HG03457 (cell line): Measurements from ENCODE around the gene LMO1.

Experiments used
- ATAC-seq: cut with Tn5 transposase; IDR thresholded peaks from one replicate; pipeline ENCODE4 v1.9.1; 2021; ENCODE audit warnings: moderate number of reproducible peaks; ENCODE audit not compliant: unreplicated experiment

Gene LMO1

DNA sequence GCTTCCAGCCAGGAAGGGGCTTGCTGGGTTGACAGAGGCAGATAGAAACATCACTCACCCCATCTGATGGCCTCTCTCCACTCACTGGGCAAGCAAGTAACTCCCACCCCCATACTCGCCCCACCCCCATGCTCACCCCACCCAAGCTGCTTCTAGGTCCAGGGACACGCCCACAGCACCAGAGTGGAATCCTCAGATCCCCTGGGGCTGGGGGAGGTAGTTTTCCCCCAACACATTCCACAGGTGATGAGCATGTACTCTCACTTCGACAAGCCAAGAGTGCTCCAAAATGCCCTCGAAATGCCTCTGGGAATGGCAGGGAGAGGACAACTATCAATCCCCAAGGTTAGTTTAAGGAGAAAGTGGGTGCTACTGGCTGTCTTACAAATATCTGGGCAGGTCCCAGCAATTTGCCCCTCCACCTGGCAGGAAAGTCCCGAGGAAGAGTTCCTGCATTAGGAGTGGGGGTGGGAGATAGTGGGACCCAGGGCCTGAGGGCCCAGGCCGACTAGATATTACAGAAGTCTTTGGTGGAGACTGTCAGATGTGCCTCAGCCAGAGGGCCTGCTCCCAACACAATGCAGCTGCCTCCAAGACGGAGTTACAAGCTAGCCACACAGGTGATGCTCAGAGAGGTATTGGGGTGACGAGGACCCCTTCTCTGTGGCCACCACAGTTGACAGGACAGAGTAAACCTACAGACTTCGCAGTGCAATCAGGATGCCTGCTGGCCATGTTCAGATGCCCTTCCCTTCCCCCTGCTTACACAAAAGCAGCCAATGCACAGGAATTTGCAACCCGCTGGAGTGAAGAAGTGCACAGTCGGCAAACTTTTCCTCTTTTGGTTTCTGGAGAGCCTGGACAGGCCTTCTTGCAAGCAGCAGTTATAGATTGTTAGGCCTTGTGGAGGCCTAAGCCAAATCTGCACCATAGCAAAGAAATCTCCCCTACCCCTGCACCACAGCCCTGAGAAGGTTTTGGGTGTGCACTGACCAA is 2.9 kb upstream of the LMO1 start:
- no peak for ATAC-seq

DNA sequence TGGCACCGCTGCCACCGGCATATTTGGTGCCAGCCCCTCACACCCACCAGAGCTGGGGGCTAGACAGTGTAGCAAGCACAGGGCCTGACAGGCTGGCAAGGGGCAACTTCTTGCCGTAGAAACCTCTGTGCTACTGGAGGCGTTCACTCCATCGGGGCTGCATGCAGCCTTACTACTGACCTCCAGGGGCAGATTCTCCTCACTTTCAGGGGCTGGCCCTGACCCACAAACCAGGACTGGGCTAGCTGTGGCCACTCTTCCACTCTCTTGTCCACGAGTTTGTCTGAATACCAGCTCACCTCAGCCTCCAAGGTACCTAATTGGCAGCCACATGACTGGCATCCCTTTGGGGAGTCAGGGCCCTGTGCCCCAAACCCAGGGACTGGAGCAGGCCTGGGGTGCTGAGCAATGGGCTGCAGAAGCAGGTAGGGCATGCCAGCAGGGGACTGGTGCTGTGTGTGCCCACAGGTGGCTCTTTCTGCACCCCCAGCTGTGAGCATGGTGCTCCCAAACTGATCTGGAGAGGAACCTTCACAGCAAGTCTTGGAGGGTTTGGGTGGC is 2.1 kb upstream of the LMO1 start:
- ATAC-seq: no peak

DNA sequence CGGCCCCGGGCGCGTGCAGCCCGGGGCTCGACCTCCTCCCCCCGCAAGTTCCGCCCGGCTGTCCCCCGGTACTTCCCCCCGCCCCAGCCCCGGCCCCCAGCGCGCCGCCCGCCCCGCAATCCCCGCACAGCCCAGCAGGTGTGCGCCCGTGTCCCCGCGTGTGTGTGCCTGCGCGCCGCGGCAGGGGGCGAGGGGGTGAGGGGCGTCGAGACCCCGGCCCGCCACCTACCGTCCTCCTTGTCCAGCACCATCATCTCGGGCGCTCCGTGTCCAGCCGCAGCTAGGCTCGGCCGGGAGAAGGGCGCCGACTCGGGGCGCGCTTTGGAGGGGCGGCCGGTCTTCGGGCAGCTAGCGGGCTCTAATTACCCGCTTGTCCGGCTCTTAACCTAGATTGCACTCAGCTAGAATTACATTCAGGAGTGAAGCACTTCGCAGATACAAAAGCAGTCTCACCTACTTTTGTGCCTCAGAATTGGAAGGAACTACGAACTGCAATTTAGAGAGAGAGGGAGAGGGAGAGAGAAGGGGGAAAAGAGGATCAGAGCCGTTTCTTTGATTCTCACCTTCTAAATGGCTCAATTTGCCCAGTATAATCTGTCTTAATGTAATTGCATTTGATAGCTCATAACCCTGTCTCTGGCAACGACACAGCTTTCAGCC is 439 bp downstream of the LMO1 start:
- no peak for ATAC-seq

DNA sequence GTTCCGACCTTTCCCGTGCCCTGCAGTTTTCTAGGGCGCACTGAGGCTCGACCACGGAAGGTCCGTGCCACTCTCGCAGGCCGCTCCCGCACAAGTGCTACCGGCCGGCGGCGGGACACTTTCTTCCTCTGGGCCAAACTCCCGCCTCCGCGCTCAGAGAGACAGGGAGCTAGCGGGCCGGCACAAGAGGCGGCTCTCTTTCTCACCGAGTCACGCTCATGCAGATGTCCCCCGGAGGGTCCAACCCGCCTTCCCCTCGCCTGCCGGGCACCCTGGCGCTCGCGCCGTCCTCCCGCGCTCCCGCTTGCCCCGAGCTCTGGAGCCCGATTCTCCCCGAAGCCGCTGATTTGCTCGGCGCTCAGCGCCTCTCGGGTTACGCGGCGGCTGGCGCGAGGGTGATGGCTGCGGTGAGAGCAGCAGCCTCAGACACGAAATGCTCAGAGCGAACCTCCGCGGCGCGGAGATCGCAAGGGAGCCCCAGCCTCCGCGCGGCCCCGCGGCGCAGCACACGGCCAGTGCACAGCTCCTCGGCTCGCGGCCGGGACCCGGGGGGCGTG is 1.0 kb downstream of the LMO1 start:
- no peak for ATAC-seq

DNA sequence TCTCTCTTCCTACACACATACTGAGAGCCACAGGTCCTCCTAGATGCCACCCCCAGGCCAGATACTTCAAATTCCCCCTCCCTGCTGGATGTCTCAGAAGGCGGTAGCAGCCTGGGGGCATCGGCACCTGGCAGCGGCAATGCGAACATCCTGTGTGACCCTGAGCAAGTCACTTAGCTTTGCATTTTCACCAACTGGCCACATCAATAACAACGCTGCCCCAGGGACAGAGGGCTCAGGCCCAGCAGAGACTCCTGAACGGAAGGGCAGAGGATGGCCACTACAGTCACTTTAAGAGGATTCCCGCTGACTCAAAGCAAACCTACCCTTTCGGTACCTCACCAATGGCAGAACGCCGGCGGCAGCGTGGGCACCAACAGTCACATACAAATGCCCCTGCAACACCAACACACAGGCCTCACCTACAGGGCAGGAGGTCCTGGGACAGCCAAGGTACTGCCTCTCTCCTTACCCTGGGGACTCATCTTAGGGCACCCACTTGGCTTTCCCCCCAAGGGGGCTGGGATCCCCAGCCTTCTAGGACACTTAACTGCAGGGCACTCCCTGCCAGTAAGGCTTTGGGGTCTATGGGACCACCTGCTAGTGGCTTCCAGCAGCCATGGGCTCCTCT is 1.6 kb downstream of the LMO1 start:
- ATAC-seq: no peak

DNA sequence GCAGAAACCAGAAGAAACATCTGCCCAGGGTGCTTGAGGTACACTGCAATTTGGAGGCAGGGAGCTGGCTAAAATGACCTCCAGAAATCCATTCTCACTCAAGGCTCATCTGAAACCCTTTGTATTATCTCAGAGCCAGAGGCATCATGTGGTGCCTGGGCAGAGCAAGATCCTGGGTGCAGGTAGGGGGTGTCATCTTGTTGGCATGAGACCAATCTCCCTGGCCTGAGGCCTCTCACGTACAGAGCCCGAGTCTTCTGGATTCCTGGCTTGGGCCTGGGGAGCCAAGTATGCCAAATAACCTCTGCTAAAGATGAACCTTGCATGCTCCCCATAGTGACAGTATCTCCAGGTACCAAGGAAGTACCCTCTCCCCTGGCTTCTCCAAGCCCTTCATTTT is 2.4 kb downstream of the LMO1 start:
- ATAC-seq: no peak

DNA sequence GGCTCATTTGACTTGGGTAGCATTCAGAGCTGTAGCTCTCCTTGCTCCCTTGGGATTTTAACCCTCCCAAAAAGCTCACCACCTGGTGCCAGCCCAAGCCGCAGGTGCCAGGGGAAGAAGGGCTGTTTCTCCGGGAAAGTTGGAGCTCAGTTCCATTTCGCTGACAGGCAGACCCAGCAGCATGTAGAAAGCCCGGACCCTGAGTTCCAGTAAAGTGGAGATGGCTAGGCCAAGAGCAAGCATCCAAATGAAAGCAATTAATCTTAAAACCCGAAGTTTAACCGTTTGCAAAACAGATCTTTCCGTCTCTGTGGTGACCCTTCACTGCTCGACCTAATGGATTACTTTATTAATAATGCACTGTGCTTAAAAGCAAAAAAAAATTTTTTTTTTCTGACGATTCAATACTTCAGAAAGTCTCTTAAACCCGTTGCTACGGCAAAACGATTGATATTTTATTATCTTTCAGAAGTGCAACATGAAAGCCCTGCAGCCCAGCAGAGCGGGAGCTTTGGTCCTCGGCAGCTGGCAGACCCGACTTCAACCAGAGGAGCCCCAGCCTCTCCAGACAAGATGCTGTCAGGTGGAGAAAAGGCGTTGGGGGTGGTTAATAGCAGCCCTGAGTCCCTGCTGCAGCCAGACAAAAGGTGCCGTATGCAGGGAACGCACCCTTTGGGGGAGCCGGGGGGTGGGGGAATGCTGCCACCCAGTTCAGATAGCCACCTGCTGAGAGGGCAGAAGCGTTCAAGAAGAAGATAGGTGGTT is 3.3 kb downstream of the LMO1 start:
- ATAC-seq: no peak

DNA sequence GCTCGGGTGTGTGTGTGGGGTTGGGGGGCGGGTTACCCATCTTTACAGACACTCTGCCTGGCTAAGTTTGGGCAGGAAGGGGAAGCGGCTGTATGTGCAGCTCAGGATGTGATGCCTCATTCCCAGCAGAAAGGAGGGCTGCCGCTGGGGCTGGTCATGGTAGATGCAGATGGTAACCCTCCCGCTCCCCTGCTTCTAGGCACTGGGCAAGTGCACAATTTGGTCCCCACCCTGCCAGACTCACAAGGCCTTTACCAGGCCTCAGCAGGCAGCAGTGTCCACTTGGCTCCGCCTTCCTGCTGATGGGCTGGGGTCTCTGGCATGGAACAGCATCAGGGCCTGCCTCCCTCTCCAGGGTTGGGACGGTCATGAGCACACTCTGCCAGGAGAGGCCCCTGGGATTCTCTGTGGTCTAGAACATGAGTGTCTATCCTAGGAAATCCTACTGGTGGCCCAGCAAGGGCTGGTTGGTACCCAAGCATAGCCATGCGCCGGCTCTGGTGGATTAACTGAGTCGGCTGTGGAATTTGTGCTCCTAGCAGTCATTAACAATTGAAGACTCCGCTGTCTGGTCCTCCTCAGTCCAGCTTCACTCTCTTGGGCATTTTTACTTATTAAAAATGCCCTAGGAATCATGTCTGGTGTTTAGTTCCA is 4.2 kb downstream of the LMO1 start:
- ATAC-seq: no peak

DNA sequence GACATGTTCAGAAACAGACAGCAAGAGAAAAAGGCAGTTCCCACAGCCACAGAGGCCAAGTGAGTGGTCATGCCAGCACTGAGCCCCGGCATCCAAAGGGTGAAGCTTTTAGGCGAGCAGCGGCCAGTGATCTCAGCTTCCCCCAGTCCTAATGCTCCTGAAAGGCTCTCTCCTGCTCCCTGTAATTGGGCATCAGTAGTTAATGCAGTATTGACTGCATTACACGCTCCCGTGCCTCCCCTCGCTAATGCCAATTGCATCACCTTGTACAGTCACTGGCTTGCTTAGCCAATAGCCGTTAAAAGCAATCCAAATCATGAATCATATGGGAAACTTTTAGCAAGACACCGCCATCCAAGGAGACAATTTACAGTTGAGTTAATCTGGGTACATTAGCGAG is 4.9 kb downstream of the LMO1 start:
- ATAC-seq: no peak

DNA sequence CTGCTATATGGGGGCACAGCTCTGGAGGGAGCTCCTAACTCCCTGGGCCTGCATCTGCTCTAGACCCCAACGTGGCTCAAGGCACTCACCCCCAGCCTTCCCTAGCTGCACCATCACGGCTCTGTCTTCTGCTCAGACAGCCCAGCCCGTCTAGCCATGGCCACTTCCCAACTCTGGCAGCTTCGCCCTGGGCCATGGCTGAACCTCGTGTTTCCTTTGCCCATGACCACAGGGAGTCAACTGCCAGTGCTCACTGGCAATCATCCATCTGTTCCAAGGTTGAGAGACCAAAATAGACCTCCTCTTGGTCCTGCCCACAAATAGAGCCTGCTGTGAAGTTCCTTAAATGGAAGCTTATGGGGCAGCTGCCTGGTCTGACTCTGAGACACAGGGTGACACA is 5.4 kb downstream of the LMO1 start:
- no peak for ATAC-seq

DNA sequence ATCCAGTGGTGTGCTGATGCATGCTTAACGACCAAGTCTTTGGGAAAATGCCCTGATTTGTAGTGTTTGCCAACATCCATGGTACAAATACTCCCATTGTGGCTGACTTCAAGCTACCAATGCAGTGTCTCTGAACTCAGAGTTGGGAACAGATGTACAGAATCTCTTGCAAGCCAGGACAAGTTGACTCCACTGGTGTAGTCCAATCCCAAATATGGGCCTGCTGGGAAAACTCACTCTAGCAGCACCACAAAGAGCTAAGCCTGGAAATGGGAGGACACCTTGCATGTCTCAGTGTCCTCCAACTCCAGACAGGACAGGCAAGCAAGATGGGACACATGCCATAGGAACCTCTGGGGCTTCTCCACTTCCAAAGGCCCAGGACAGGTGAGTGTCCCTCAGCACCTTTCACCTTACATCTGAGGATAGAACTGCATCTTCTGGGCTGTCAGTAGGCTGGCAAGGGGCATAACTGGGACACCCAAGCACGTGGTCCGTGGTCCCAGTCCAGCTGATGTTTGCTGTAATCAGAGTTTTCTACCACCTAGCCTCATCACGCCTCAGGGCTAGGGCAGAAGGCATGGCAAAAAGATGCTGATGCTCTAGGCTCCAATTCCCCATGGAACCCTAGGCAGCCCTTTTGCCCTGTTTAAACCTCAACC is 6.5 kb downstream of the LMO1 start:
- ATAC-seq: no peak

DNA sequence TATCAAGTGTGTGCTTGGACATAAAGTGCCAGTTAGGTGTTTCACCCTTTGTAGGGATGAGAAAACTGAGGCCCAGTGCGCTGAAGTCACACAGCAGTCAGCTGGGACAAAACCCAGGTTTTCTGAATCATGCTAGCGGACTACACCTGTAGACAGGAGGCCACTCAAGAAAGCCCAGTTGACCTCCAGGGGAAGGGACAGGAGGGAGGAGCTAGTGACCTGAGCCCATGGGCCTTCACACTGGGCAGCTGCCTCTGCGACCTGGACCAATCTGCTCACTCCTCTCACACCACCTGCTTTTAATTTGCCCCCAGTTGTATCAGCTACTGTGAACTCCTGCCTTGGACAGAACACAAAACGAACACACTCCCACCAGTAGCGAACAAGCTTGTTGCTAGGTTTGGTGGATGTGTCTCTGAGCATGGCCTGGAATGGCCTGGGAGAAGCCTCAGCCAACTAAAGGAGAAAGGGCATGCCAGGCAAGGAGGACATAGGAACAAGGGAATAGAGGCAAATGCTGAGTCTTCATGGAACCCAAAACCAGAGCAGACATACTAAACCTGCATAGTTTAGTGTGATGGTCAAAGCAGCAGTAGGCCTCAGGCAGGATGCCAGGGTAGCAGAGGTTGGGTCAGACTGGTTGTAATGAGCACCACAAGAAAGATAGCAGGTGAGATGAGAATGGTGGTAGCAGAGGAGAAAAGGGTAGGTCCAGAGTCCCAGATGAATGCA is 7.2 kb downstream of the LMO1 start:
- ATAC-seq: no peak

DNA sequence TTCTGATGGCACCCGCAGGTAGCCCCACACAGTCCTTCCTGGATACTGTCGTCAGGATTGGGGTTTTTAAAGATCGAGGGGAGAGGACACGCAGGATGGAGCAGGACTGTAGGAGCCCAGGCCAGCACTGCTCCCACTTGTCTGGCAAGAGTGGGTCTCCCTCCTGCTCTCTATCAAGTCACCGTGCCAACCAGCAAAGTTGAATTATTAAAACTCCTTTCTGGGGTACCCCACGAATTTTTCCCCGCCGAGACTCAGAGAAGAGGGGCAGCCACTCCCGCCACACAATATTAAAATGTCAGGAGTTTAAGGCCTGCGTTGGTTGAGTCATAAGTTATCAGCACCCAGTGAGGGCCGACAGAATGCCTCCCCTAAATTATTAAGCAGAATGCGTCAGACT is 10.1 kb downstream of the LMO1 start:
- no peak for ATAC-seq

DNA sequence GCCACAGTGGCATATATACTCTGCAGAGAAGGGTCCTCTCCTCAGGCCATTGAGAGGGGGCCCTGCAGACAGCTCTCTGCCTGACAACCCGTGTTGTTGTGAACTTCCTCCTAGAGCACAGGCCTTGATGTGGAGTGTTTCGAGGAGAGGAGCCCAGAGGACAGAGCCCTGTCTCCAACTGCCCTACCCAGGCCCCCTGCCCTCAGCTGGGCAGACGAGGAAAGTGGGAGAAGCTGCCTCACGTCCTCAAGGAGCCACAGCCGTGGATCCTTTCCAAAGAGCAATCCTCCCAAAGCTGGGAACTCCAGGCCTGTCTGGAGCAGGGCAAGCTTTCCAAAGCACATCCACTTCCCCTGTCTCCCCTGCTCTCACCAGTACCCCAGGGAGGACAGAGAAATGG is 10.7 kb downstream of the LMO1 start:
- no peak for ATAC-seq

DNA sequence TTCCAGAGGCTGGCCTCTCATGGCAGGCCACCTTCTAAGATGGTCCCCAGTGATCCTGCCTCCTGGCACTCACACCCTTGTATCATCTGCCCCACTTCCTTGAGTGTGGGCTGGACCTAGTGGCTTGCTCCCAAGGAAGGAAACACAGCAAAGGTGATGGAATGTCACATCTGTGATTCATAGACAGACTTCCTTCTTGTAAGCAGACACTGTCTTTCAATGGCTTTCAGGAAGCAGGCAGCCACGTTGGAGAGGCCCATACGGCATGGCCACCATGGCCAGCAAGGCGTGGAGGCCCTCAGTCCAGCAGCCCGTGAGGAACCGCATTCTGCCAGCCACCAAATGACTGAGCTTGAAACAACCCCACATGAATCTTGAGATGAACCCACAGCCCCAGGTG is 11.3 kb downstream of the LMO1 start:
- no peak for ATAC-seq

DNA sequence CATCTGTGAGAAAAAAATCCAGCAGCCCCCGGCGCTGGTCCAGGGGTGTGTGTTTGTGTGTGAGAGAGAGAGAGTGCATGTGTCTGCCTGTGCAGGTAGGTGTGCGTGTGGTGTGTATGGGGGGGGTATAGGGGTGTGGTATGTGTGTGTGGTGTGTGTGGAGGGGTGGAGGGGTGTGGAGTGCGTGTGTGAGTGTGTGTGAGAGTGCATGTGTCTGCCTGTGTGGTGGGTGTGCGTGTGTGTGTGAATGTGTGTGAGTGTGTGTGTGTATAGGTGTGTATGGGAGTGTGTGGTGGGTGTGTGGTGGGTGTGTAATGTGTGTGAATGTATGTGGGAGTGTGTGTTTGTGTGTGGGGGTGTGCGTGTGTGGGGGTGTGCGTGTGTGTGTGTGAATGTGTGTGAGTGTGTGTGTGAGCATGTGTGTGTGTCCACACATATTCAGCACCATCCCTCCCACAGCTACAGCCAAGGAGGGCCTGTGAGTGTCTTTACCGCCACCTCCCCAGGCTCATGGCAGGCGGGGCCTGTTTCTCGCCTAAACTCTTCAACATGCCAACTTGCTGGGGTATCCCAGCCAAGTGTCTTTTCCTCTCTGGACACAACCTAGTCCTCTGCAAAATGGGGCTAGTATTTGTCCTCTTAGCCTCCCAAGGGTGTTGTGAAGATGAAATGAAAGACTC is 11.9 kb downstream of the LMO1 start:
- no peak for ATAC-seq

DNA sequence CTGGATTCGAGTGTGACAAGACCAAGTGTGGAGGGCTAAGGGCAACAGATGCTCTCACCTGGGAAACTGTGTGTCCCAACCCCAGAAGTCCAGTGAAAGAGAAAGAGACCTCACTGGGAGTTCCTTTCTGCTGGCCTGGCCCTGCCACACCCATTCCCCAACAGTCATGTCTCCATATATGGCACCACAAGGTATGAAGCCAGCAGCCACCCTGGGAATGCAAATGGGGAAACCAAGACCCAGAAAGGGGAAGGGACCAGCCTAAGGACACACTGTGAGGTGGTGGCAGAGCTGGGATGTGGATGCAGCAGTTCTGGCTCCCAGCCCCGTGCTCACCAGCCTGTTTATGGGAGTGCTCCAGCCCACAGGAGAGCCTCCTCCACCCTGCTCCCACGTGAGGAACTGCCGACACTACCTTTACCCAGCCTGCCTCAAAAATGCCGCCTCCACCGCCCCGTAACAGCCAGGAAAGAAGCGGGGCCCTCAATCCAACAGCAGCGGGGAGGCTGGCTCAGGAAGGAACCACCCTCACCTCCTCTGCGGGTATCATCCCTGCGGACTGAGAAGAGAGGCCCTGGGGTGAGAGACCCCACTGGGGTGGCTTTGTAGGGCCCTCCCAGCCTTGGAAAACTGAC is 12.6 kb downstream of the LMO1 start:
- no peak for ATAC-seq

DNA sequence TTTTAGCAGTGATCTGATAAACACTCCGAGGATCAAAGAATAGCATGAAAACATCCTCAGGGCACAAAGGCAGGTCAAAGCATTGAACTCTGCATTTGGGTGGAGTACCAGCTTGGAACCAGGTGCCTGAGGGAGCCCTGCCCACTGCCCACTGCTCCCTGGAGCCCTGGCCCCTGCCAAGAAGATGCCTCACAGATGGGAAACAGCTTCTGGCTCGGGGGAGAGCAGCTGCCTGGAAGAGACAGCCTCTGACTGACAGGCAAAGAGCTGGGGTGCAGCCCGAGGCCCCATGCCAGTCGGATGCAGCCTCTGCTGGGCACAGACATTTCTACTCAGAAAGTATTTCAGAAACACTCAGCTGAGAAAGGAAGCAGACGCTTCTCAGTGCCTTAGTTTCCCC is 13.2 kb downstream of the LMO1 start:
- no peak for ATAC-seq
